ENCODE data around the gene TSTD1.

The TSTD1 gene

DNA sequence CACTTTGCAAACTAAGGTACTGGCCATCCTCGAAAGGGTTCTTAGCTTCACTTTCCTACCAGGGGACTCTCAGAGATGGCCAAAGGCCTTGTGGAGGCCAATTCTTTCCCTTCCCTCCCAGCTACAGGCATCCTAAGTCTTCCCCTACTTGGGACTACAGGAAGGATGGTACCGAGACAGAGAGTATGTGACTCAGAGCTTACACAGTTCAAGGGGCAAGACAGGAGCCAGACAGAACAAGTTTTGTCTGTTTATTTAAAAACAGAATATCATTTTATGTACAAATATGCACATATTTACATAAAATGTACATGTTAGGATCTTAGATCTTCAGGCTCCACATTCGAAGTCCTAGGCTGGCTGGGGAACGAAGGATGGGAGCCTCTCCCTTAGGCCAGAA lies 32.0 kb upstream of the TSTD1 start:
- Histone ChIP-seq H2AFZ (ENCODE audit: low read depth, low read length) (no peak overlapping the region), H2BK120ac (ENCODE audit: low read depth, low read length) (no peak overlapping the region), H3K18ac (ENCODE audit: low read depth in 1 of 2, low read length in 2 of 2) (no peak overlapping the region), H2AK5ac (ENCODE audit: low read length, severe bottlenecking) (no peak overlapping the region), H3K4me2 (ENCODE audit: low read length, poor library complexity, severe bottlenecking) (no peak overlapping the region), H2BK5ac (ENCODE audit: low read depth, low read length, poor library complexity, severe bottlenecking) (no peak overlapping the region), H3K14ac (ENCODE audit: low read length in 2 of 2) (no peak overlapping the region), H3K23ac (ENCODE audit: low read length in 2 of 2) (no peak overlapping the region), H3K4me3 (ENCODE audit: insufficient read depth in 1 of 2, low read depth in 1 of 2, low read length in 2 of 2) (no peak overlapping the region), H3K4ac (ENCODE audit: low read depth in 1 of 2, low read length in 2 of 2) (no peak overlapping the region), H4K8ac (ENCODE audit: low read length) (no peak overlapping the region), H3K27ac (ENCODE audit: low read length, poor library complexity, severe bottlenecking) (no peak overlapping the region), H4K91ac (ENCODE audit: low read length) (no peak overlapping the region), H3K4me1 (ENCODE audit: control insufficient read depth, insufficient read depth, low read depth, low read length) (no peaks in the 10 kb centered on the region), H3K9ac (ENCODE audit: low read length) (no peak overlapping the region), H3K79me1 (replicated peaks; ENCODE audit: low read length, poor library complexity, severe bottlenecking) (no peaks in the 10 kb centered on the region), H3K36me3 (ENCODE audit: control insufficient read depth in 1 of 2, insufficient read depth in 2 of 2, low read depth in 1 of 2, low read length in 2 of 2) (no peaks in the 10 kb centered on the region), H2BK15ac (ENCODE audit: low read depth, poor library complexity, severe bottlenecking) (no peak overlapping the region), H3K27me3 (ENCODE audit: control insufficient read depth in 1 of 2, insufficient read depth in 1 of 2, low read length in 2 of 2) (peaks cover 0 to 7% of the 10 kb centered on the region in 2 experiments), H3K9me3 (ENCODE audit: control insufficient read depth, low read length) (no peaks in the 10 kb centered on the region), H2BK12ac (ENCODE audit: low read length in 2 of 2) (no peak overlapping the region)
- WGBS: 83% methylated on average over 4 of the region's 4 CpGs
- DNase-seq: peak; percentile 42

GRCh38 chr1:161069731-161070270 lies 31.0 kb upstream of the TSTD1 start, which contains the start of gene ARHGAP30:
Gene ARHGAP30 (minus strand): TSS chr1:161069891. CDS start chr1:161069624, 267 bp downstream.
- DNase-seq: no peak
- Histone ChIP-seq H3K9ac (ENCODE audit: low read length) (no peak within 1 kb of the TSS), H3K79me1 (replicated peaks; ENCODE audit: low read length, poor library complexity, severe bottlenecking) (no peaks in the 10 kb centered on the region), H3K27me3 (ENCODE audit: control insufficient read depth in 1 of 2, insufficient read depth in 1 of 2, low read length in 2 of 2) (peaks cover 4 to 7% of the 10 kb centered on the region in 2 experiments), H2BK12ac (ENCODE audit: low read length in 2 of 2) (no peak within 1 kb of the TSS), H2AFZ (ENCODE audit: low read depth, low read length) (no peak within 1 kb of the TSS), H2BK5ac (ENCODE audit: low read depth, low read length, poor library complexity, severe bottlenecking) (no peak within 1 kb of the TSS), H3K4me3 (ENCODE audit: insufficient read depth in 1 of 2, low read depth in 1 of 2, low read length in 2 of 2) (no peak within 1 kb of the TSS), H3K4me2 (ENCODE audit: low read length, poor library complexity, severe bottlenecking) (no peak within 1 kb of the TSS), H3K4me1 (ENCODE audit: control insufficient read depth, insufficient read depth, low read depth, low read length) (no peaks in the 10 kb centered on the region), H2BK120ac (ENCODE audit: low read depth, low read length) (no peak within 1 kb of the TSS), H3K18ac (ENCODE audit: low read depth in 1 of 2, low read length in 2 of 2) (peak within 1 kb of the TSS in 1 of 2 experiments; percentile 11), H2BK15ac (ENCODE audit: low read depth, poor library complexity, severe bottlenecking) (no peak within 1 kb of the TSS), H4K91ac (ENCODE audit: low read length) (no peak within 1 kb of the TSS), H3K23ac (ENCODE audit: low read length in 2 of 2) (peak within 1 kb of the TSS in 1 of 2 experiments; percentile 28), H3K36me3 (ENCODE audit: control insufficient read depth in 1 of 2, insufficient read depth in 2 of 2, low read depth in 1 of 2, low read length in 2 of 2) (no peaks in the 10 kb centered on the region), H3K27ac (ENCODE audit: low read length, poor library complexity, severe bottlenecking) (no peak within 1 kb of the TSS), H3K4ac (ENCODE audit: low read depth in 1 of 2, low read length in 2 of 2) (no peak within 1 kb of the TSS), H3K14ac (ENCODE audit: low read length in 2 of 2) (no peak within 1 kb of the TSS), H2AK5ac (ENCODE audit: low read length, severe bottlenecking) (no peak within 1 kb of the TSS), H4K8ac (ENCODE audit: low read length) (peak within 1 kb of the TSS; percentile 4), H3K9me3 (ENCODE audit: control insufficient read depth, low read length) (no peaks in the 10 kb centered on the region)
- WGBS: 84% methylated on average over 9 of the region's 9 CpGs

- Histone ChIP-seq H2AFZ (ENCODE audit: low read depth, low read length) (no peak overlapping the region), H2BK120ac (ENCODE audit: low read depth, low read length) (no peak overlapping the region), H2BK12ac (ENCODE audit: low read length in 2 of 2) (no peak overlapping the region), H3K23ac (ENCODE audit: low read length in 2 of 2) (peak overlapping the region in 1 of 2 experiments; percentile 28), H3K36me3 (ENCODE audit: control insufficient read depth in 1 of 2, insufficient read depth in 2 of 2, low read depth in 1 of 2, low read length in 2 of 2) (no peaks in the 10 kb centered on the region), H2AK5ac (ENCODE audit: low read length, severe bottlenecking) (no peak overlapping the region), H3K18ac (ENCODE audit: low read depth in 1 of 2, low read length in 2 of 2) (no peak overlapping the region), H3K4me2 (ENCODE audit: low read length, poor library complexity, severe bottlenecking) (no peak overlapping the region), H2BK5ac (ENCODE audit: low read depth, low read length, poor library complexity, severe bottlenecking) (no peak overlapping the region), H3K9me3 (ENCODE audit: control insufficient read depth, low read length) (no peaks in the 10 kb centered on the region), H3K4me3 (ENCODE audit: insufficient read depth in 1 of 2, low read depth in 1 of 2, low read length in 2 of 2) (no peak overlapping the region), H3K9ac (ENCODE audit: low read length) (no peak overlapping the region), H2BK15ac (ENCODE audit: low read depth, poor library complexity, severe bottlenecking) (no peak overlapping the region), H4K91ac (ENCODE audit: low read length) (no peak overlapping the region), H3K79me1 (replicated peaks; ENCODE audit: low read length, poor library complexity, severe bottlenecking) (no peaks in the 10 kb centered on the region), H4K8ac (ENCODE audit: low read length) (no peak overlapping the region), H3K14ac (ENCODE audit: low read length in 2 of 2) (no peak overlapping the region), H3K27ac (ENCODE audit: low read length, poor library complexity, severe bottlenecking) (no peak overlapping the region), H3K27me3 (ENCODE audit: control insufficient read depth in 1 of 2, insufficient read depth in 1 of 2, low read length in 2 of 2) (peaks cover 7 to 11% of the 10 kb centered on the region in 2 experiments), H3K4ac (ENCODE audit: low read depth in 1 of 2, low read length in 2 of 2) (no peak overlapping the region), H3K4me1 (ENCODE audit: control insufficient read depth, insufficient read depth, low read depth, low read length) (no peaks in the 10 kb centered on the region)
- WGBS: 92% methylated on average over 9 of the region's 9 CpGs
- no peak for DNase-seq
These were observed 30.5 kb upstream of the TSTD1 start for GRCh38 chr1:161069241-161069640.

GRCh38 chr1:161068306-161069234 lies 29.8 kb upstream of the TSTD1 start:
- peaks cover 12 to 15% of the 10 kb centered on the region in 2 experiments for H3K27me3 ChIP-seq (ENCODE audit: control insufficient read depth in 1 of 2, insufficient read depth in 1 of 2, low read length in 2 of 2)
- H4K8ac ChIP-seq (ENCODE audit: low read length): no peak overlapping the region
- H2AFZ ChIP-seq (ENCODE audit: low read depth, low read length): no peak overlapping the region
- H3K4me2 ChIP-seq (ENCODE audit: low read length, poor library complexity, severe bottlenecking): no peak overlapping the region
- H2AK5ac ChIP-seq (ENCODE audit: low read length, severe bottlenecking): no peak overlapping the region
- H4K91ac ChIP-seq (ENCODE audit: low read length): no peak overlapping the region
- H2BK15ac ChIP-seq (ENCODE audit: low read depth, poor library complexity, severe bottlenecking): no peak overlapping the region
- no peaks in the 10 kb centered on the region for H3K36me3 ChIP-seq (ENCODE audit: control insufficient read depth in 1 of 2, insufficient read depth in 2 of 2, low read depth in 1 of 2, low read length in 2 of 2)
- no peak overlapping the region for H3K14ac ChIP-seq (ENCODE audit: low read length in 2 of 2)
- no peaks in the 10 kb centered on the region for H3K79me1 ChIP-seq (replicated peaks; ENCODE audit: low read length, poor library complexity, severe bottlenecking)
- no peak overlapping the region for H3K9ac ChIP-seq (ENCODE audit: low read length)
- H3K4ac ChIP-seq (ENCODE audit: low read depth in 1 of 2, low read length in 2 of 2): no peak overlapping the region
- no peaks in the 10 kb centered on the region for H3K4me1 ChIP-seq (ENCODE audit: control insufficient read depth, insufficient read depth, low read depth, low read length)
- H2BK120ac ChIP-seq (ENCODE audit: low read depth, low read length): no peak overlapping the region
- no peak overlapping the region for H2BK12ac ChIP-seq (ENCODE audit: low read length in 2 of 2)
- H3K4me3 ChIP-seq (ENCODE audit: insufficient read depth in 1 of 2, low read depth in 1 of 2, low read length in 2 of 2): no peak overlapping the region
- no peak overlapping the region for H3K27ac ChIP-seq (ENCODE audit: low read length, poor library complexity, severe bottlenecking)
- no peak overlapping the region for H2BK5ac ChIP-seq (ENCODE audit: low read depth, low read length, poor library complexity, severe bottlenecking)
- DNase-seq: no peak
- H3K23ac ChIP-seq (ENCODE audit: low read length in 2 of 2): peak overlapping the region in 1 of 2 experiments; percentile 28
- no peaks in the 10 kb centered on the region for H3K9me3 ChIP-seq (ENCODE audit: control insufficient read depth, low read length)
- no peak overlapping the region for H3K18ac ChIP-seq (ENCODE audit: low read depth in 1 of 2, low read length in 2 of 2)
- WGBS: 82% methylated on average over 10 of the region's 10 CpGs
